ENCODE data around the gene SH3GLB2. TPM values are rescaled to one million over a fixed set of nuclear protein-coding genes. Genes with fewer than 3 reads are reported as not detected.
"Not testable (repeated sequence)": the region's sequence is repeated elsewhere in the genome, so short reads cannot be mapped to it uniquely, and the experiment has no call there.

Gene SH3GLB2
- total RNA-seq, 1 experiment from 2014 or later, result 19.0 TPM

- no peak for DNase-seq (ENCODE audit: low read depth)
These were observed 24.9 kb upstream of the SH3GLB2 start for GRCh38 chr9:129053020-129053419.

GRCh38 chr9:129052592-129052991, 24.5 kb upstream of the SH3GLB2 start:
- no peak for DNase-seq (ENCODE audit: low read depth)

GRCh38 chr9:129042016-129042415, 13.9 kb upstream of the SH3GLB2 start:
- DNase-seq (ENCODE audit: low read depth), result no peak

GRCh38 chr9:129040113-129040643, 12.0 kb upstream of the SH3GLB2 start:
- no peak for DNase-seq (ENCODE audit: low read depth)

- DNase-seq (ENCODE audit: low read depth), result no peak
These were observed 10.2 kb upstream of the SH3GLB2 start for GRCh38 chr9:129038109-129038852.

- DNase-seq (ENCODE audit: low read depth), result no peak
These were observed 9.6 kb upstream of the SH3GLB2 start for GRCh38 chr9:129037767-129038098.

GRCh38 chr9:129036923-129037766, 9.0 kb upstream of the SH3GLB2 start:
- no peak for DNase-seq (ENCODE audit: low read depth)

- DNase-seq (ENCODE audit: low read depth), result peak; percentile 100
These were observed 8.3 kb upstream of the SH3GLB2 start, which contains the start of gene MIGA2 for GRCh38 chr9:129036241-129036922. TSS of gene MIGA2 (plus strand) at chr9:129036626. CDS start at chr9:129040595, 3,969 bp downstream.

GRCh38 chr9:129035838-129036237, 7.7 kb upstream of the SH3GLB2 start:
- DNase-seq (ENCODE audit: low read depth), result not testable (repeated sequence)

GRCh38 chr9:129033216-129033615, 5.1 kb upstream of the SH3GLB2 start:
- DNase-seq (ENCODE audit: low read depth), result no peak

GRCh38 chr9:129032541-129033159, 4.5 kb upstream of the SH3GLB2 start:
- no peak for DNase-seq (ENCODE audit: low read depth)

GRCh38 chr9:129031514-129031913, 3.4 kb upstream of the SH3GLB2 start:
- no peak for DNase-seq (ENCODE audit: low read depth)

GRCh38 chr9:129030191-129030590, 2.1 kb upstream of the SH3GLB2 start:
- no peak for DNase-seq (ENCODE audit: low read depth)

- no peak for DNase-seq (ENCODE audit: low read depth)
These were observed 393 bp downstream of the SH3GLB2 start for GRCh38 chr9:129027685-129028191.

GRCh38 chr9:129027224-129027684, 877 bp downstream of the SH3GLB2 start:
- no peak for DNase-seq (ENCODE audit: low read depth)

GRCh38 chr9:129026442-129027223, 1.5 kb downstream of the SH3GLB2 start:
- DNase-seq (ENCODE audit: low read depth), result no peak

- DNase-seq (ENCODE audit: low read depth), result no peak
These were observed 4.3 kb downstream of the SH3GLB2 start for GRCh38 chr9:129023908-129024233.

- peak; percentile 89 for DNase-seq (ENCODE audit: low read depth)
These were observed 4.9 kb downstream of the SH3GLB2 start for GRCh38 chr9:129023036-129023907.

- no peak for DNase-seq (ENCODE audit: low read depth)
These were observed 6.1 kb downstream of the SH3GLB2 start for GRCh38 chr9:129022037-129022436.

GRCh38 chr9:129021091-129021490, 7.0 kb downstream of the SH3GLB2 start:
- no peak for DNase-seq (ENCODE audit: low read depth)

Measured in Daoy (cell line).